Measurements from ENCODE around the gene SP140.
"Not testable (repeated sequence)": the region's sequence is repeated elsewhere in the genome, so short reads cannot be mapped to it uniquely, and the experiment has no call there.

SP140 gene

GRCh38 chr2:230335461-230335863 is 109.9 kb downstream of the SP140 start:
- Histone ChIP-seq H3K9me3 (ENCODE audit: control insufficient read depth, low read depth, low read length) (no peaks in the 10 kb centered on the region), H3K27me3 (ENCODE audit: control insufficient read depth, insufficient read depth, low read length) (no peaks in the 10 kb centered on the region), H3K9ac (ENCODE audit: low read length) (no peak overlapping the region), H3K27ac (ENCODE audit: low read length) (no peak overlapping the region), H3K36me3 (ENCODE audit: control insufficient read depth, low read depth, low read length) (no peaks in the 10 kb centered on the region), H3K4me3 (ENCODE audit: low read length) (no peak overlapping the region), H3K4me1 (ENCODE audit: control insufficient read depth, low read depth, low read length) (no peaks in the 10 kb centered on the region)

GRCh38 chr2:230335864-230336506 is 110.4 kb downstream of the SP140 start:
- Histone ChIP-seq H3K4me1 (ENCODE audit: control insufficient read depth, low read depth, low read length) (no peaks in the 10 kb centered on the region), H3K4me3 (ENCODE audit: low read length) (no peak overlapping the region), H3K27ac (ENCODE audit: low read length) (no peak overlapping the region), H3K27me3 (ENCODE audit: control insufficient read depth, insufficient read depth, low read length) (no peaks in the 10 kb centered on the region), H3K9me3 (ENCODE audit: control insufficient read depth, low read depth, low read length) (no peaks in the 10 kb centered on the region), H3K9ac (ENCODE audit: low read length) (no peak overlapping the region), H3K36me3 (ENCODE audit: control insufficient read depth, low read depth, low read length) (no peaks in the 10 kb centered on the region)

GRCh38 chr2:230341936-230342528 is 116.5 kb downstream of the SP140 start:
- H3K9me3 ChIP-seq (ENCODE audit: control insufficient read depth, low read depth, low read length); H3K27me3 ChIP-seq (ENCODE audit: control insufficient read depth, insufficient read depth, low read length); H3K9ac ChIP-seq (ENCODE audit: low read length); H3K36me3 ChIP-seq (ENCODE audit: control insufficient read depth, low read depth, low read length); H3K27ac ChIP-seq (ENCODE audit: low read length); H3K4me3 ChIP-seq (ENCODE audit: low read length); H3K4me1 ChIP-seq (ENCODE audit: control insufficient read depth, low read depth, low read length): not testable (repeated sequence)

GRCh38 chr2:230343041-230343624 is 117.6 kb downstream of the SP140 start:
- H3K4me3 ChIP-seq (ENCODE audit: low read length); H3K4me1 ChIP-seq (ENCODE audit: control insufficient read depth, low read depth, low read length); H3K27ac ChIP-seq (ENCODE audit: low read length); H3K27me3 ChIP-seq (ENCODE audit: control insufficient read depth, insufficient read depth, low read length); H3K9me3 ChIP-seq (ENCODE audit: control insufficient read depth, low read depth, low read length); H3K36me3 ChIP-seq (ENCODE audit: control insufficient read depth, low read depth, low read length); H3K9ac ChIP-seq (ENCODE audit: low read length): not testable (repeated sequence)

- no peaks in the 10 kb centered on the region for H3K4me1 ChIP-seq (ENCODE audit: control insufficient read depth, low read depth, low read length)
- no peaks in the 10 kb centered on the region for H3K27me3 ChIP-seq (ENCODE audit: control insufficient read depth, insufficient read depth, low read length)
- no peaks in the 10 kb centered on the region for H3K9me3 ChIP-seq (ENCODE audit: control insufficient read depth, low read depth, low read length)
- no peak overlapping the region for H3K4me3 ChIP-seq (ENCODE audit: low read length)
- no peak overlapping the region for H3K27ac ChIP-seq (ENCODE audit: low read length)
- H3K36me3 ChIP-seq (ENCODE audit: control insufficient read depth, low read depth, low read length), result no peaks in the 10 kb centered on the region
- H3K9ac ChIP-seq (ENCODE audit: low read length), result no peak overlapping the region
These were observed 118.2 kb downstream of the SP140 start for GRCh38 chr2:230343747-230344146.

GRCh38 chr2:230346465-230346864 is 120.9 kb downstream of the SP140 start:
- H3K36me3 ChIP-seq (ENCODE audit: control insufficient read depth, low read depth, low read length), result no peaks in the 10 kb centered on the region
- no peaks in the 10 kb centered on the region for H3K9me3 ChIP-seq (ENCODE audit: control insufficient read depth, low read depth, low read length)
- H3K4me1 ChIP-seq (ENCODE audit: control insufficient read depth, low read depth, low read length), result no peaks in the 10 kb centered on the region
- no peaks in the 10 kb centered on the region for H3K27me3 ChIP-seq (ENCODE audit: control insufficient read depth, insufficient read depth, low read length)
- no peak overlapping the region for H3K27ac ChIP-seq (ENCODE audit: low read length)
- H3K9ac ChIP-seq (ENCODE audit: low read length), result no peak overlapping the region
- H3K4me3 ChIP-seq (ENCODE audit: low read length), result no peak overlapping the region

- Histone ChIP-seq H3K27ac (ENCODE audit: low read length) (no peak overlapping the region), H3K9ac (ENCODE audit: low read length) (no peak overlapping the region), H3K4me1 (ENCODE audit: control insufficient read depth, low read depth, low read length) (no peaks in the 10 kb centered on the region), H3K36me3 (ENCODE audit: control insufficient read depth, low read depth, low read length) (no peaks in the 10 kb centered on the region), H3K27me3 (ENCODE audit: control insufficient read depth, insufficient read depth, low read length) (no peaks in the 10 kb centered on the region), H3K9me3 (ENCODE audit: control insufficient read depth, low read depth, low read length) (no peaks in the 10 kb centered on the region), H3K4me3 (ENCODE audit: low read length) (no peak overlapping the region)
These were observed 121.5 kb downstream of the SP140 start for GRCh38 chr2:230346921-230347533.

GRCh38 chr2:230347659-230348305 is 122.2 kb downstream of the SP140 start:
- no peak overlapping the region for H3K27ac ChIP-seq (ENCODE audit: low read length)
- H3K9me3 ChIP-seq (ENCODE audit: control insufficient read depth, low read depth, low read length), result no peaks in the 10 kb centered on the region
- H3K27me3 ChIP-seq (ENCODE audit: control insufficient read depth, insufficient read depth, low read length), result no peaks in the 10 kb centered on the region
- H3K9ac ChIP-seq (ENCODE audit: low read length), result no peak overlapping the region
- H3K4me3 ChIP-seq (ENCODE audit: low read length), result no peak overlapping the region
- no peaks in the 10 kb centered on the region for H3K4me1 ChIP-seq (ENCODE audit: control insufficient read depth, low read depth, low read length)
- H3K36me3 ChIP-seq (ENCODE audit: control insufficient read depth, low read depth, low read length), result no peaks in the 10 kb centered on the region

GRCh38 chr2:230348787-230349186 is 123.3 kb downstream of the SP140 start:
- Histone ChIP-seq H3K4me1 (ENCODE audit: control insufficient read depth, low read depth, low read length) (no peaks in the 10 kb centered on the region), H3K4me3 (ENCODE audit: low read length) (no peak overlapping the region), H3K27ac (ENCODE audit: low read length) (no peak overlapping the region), H3K36me3 (ENCODE audit: control insufficient read depth, low read depth, low read length) (no peaks in the 10 kb centered on the region), H3K9me3 (ENCODE audit: control insufficient read depth, low read depth, low read length) (no peaks in the 10 kb centered on the region), H3K27me3 (ENCODE audit: control insufficient read depth, insufficient read depth, low read length) (no peaks in the 10 kb centered on the region), H3K9ac (ENCODE audit: low read length) (no peak overlapping the region)

- no peak overlapping the region for H3K9ac ChIP-seq (ENCODE audit: low read length)
- H3K27ac ChIP-seq (ENCODE audit: low read length), result no peak overlapping the region
- no peaks in the 10 kb centered on the region for H3K27me3 ChIP-seq (ENCODE audit: control insufficient read depth, insufficient read depth, low read length)
- H3K9me3 ChIP-seq (ENCODE audit: control insufficient read depth, low read depth, low read length), result no peaks in the 10 kb centered on the region
- no peaks in the 10 kb centered on the region for H3K36me3 ChIP-seq (ENCODE audit: control insufficient read depth, low read depth, low read length)
- no peaks in the 10 kb centered on the region for H3K4me1 ChIP-seq (ENCODE audit: control insufficient read depth, low read depth, low read length)
- no peak overlapping the region for H3K4me3 ChIP-seq (ENCODE audit: low read length)
These were observed 130.5 kb downstream of the SP140 start for GRCh38 chr2:230356084-230356483.

GRCh38 chr2:230358305-230358704 is 132.8 kb downstream of the SP140 start:
- no peaks in the 10 kb centered on the region for H3K36me3 ChIP-seq (ENCODE audit: control insufficient read depth, low read depth, low read length)
- H3K4me3 ChIP-seq (ENCODE audit: low read length), result no peak overlapping the region
- H3K4me1 ChIP-seq (ENCODE audit: control insufficient read depth, low read depth, low read length), result no peaks in the 10 kb centered on the region
- H3K27ac ChIP-seq (ENCODE audit: low read length), result no peak overlapping the region
- no peak overlapping the region for H3K9ac ChIP-seq (ENCODE audit: low read length)
- no peaks in the 10 kb centered on the region for H3K9me3 ChIP-seq (ENCODE audit: control insufficient read depth, low read depth, low read length)
- no peaks in the 10 kb centered on the region for H3K27me3 ChIP-seq (ENCODE audit: control insufficient read depth, insufficient read depth, low read length)

All from iPS-18a (cell line).